Measurements from ENCODE around the gene SCAI. TPM values are rescaled to one million over a fixed set of nuclear protein-coding genes. Genes with fewer than 3 reads are reported as not detected.
"Not testable (repeated sequence)": the region's sequence is repeated elsewhere in the genome, so short reads cannot be mapped to it uniquely, and the experiment has no call there.

The SCAI gene
- 11.3 TPM for total RNA-seq
- 1 to 10 TPM; 1.7 to 4.8 (median 3.7) TPM for polyA plus RNA-seq

DNA sequence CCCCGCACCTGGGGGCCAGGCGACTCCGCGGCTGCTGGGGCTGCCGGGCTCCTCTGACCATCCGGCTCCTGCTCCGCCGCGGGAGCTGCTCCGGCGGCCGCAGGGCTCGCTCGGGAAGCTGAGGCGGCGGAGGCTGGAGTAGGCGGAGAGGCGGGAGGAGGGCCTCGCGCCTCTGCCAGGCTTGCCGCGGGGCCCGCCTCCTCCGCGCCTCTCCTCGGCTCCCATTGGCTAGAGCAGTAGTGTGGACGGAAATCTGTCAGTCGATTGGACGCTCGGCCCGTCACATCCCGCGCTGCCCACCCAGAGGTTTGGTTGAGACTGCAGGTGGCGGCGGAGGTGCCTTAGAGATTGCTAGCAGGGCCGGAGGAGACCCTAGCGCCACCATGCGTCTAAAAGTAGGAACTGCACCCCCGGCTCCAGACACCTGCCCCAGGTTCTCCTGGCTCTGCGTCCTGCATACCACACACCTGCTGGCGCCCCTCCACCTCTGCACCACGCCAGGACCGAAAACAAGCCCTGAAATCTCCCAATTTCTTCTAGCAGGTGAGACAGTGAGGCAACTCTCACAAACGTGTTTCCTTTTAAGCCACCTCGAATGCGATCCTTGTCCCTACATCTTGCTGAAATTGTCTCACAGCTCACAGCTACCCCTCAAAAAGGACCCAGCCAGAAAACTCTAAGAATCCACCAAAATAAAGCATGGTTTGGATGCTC is at the start of gene SCAI:
SCAI (minus strand) TSS at position 152 of the 714 bp plus-strand sequence; CDS start at position 61, 91 bp downstream.
- Mint-ChIP-seq H3K27ac (peak within 1 kb of the TSS; percentile 80 to 95 (median 85)), H3K4me3 (peak within 1 kb of the TSS; percentile 96 to 99 (median 97)), H3K27me3 (no peaks in the 10 kb centered on the region), H3K4me1 (peaks cover 5 to 52% (median 33%) of the 10 kb centered on the region in 4 donors), H3K36me3 (peaks cover 12% of the 10 kb centered on the region), H3K9me3 (no peaks in the 10 kb centered on the region)
- no peaks in the 10 kb centered on the region for H3K27me3 ChIP-seq (ENCODE audit: control insufficient read depth, insufficient read depth, low read length)
- H3K9me3 ChIP-seq (ENCODE audit: control insufficient read depth in 2 of 2, low read length in 2 of 2): no peaks in the 10 kb centered on the region
- DNase-seq (peak; percentile 99), ATAC-seq (ENCODE audit: low read depth in 2 of 2) (peak; percentile 99 to 100)
- H3K36me3 ChIP-seq (ENCODE audit: control insufficient read depth, insufficient read depth, low read length): peaks cover 6% of the 10 kb centered on the region
- H3K27ac ChIP-seq (ENCODE audit: insufficient read depth, low read length, poor library complexity, severe bottlenecking): peak within 1 kb of the TSS; percentile 56
- H3K4me3 ChIP-seq (ENCODE audit: low read depth, low read length): peak within 1 kb of the TSS; percentile 83
- peaks cover 31% of the 10 kb centered on the region for H3K4me1 ChIP-seq (ENCODE audit: control insufficient read depth, insufficient read depth, low read length, poor library complexity, severe bottlenecking)

DNA sequence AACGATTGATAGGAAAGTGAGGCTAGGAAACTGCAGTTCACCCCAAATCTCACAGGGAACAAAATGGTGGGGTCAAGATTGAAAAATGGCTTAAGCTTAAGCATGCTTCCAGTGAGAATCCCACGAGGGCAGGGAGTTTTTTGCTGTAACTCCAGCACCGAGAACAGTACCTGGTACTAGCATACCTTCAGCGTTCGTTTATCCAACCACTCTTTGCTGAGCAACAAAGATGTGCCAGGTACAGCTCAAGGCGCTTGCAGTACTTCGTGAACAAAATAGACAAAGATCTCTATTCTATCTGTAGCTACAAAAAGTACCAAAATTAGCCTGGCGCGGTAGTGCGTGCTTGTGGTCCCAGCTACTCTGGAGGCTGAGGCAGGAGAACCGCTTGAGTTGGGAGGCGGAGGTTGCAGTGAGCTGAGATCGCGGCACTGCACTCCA is 47.1 kb upstream of the SCAI start:
- no peaks in the 10 kb centered on the region for H3K27me3 ChIP-seq (ENCODE audit: control insufficient read depth, insufficient read depth, low read length)

DNA sequence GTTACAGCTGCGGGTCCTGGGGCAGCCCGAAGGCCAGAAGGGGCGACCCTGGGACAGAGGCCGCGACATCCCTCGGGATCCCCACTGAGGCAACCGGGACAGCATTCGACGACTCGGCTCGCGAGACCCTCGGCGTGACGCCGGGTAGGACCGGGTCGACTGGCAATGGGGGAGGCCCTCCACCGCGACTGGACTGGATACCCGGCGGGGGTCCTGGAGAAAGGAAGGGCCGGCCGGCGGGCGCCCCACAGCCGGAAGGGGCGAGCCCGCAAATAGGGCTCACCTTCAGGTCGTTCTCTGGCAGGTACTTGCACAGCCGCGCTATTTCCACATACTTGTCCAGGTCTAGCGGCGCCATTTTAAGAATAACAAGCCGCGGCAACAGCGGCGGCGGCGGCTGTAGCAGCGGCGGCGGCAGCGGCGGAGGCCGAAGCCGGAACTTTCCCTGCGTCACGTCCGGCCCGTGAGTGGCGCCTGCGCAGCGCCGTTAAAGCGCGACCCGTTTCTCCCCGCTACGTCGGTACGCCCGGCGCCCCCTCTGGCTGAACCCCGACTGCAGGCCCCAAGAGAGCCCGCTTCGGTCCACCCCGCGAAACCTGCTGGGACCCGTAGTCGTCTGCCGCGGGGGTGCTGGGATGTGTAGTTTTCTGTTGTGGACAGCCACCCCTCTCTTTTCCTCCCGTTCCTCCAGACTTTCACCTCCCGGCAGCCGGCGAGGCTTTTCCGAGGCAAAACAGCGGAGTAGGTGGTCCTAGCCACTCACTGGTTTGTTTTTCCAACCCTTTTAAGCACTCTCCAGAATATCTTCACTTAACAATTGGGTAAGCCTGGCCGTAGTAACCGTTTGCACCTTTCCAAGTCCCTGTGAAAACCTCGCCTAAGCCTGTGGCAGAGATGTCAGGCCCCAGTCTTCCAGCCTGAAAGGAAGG is 46.3 kb upstream of the SCAI start, which contains the start of gene PPP6C:
PPP6C (minus strand) TSS at position 443 of the 929 bp plus-strand sequence; CDS start at position 358, 85 bp downstream.
- Histone ChIP-seq H3K9me3 (ENCODE audit: control insufficient read depth in 2 of 2, low read length in 2 of 2) (no peaks in the 10 kb centered on the region), H3K36me3 (ENCODE audit: control insufficient read depth, insufficient read depth, low read length) (peaks cover 2% of the 10 kb centered on the region), H3K27me3 (ENCODE audit: control insufficient read depth, insufficient read depth, low read length) (no peaks in the 10 kb centered on the region), H3K4me3 (ENCODE audit: low read depth, low read length) (peak within 1 kb of the TSS; percentile 97), H3K27ac (ENCODE audit: insufficient read depth, low read length, poor library complexity, severe bottlenecking) (peak within 1 kb of the TSS; percentile 93), H3K4me1 (ENCODE audit: control insufficient read depth, insufficient read depth, low read length, poor library complexity, severe bottlenecking) (peaks cover 67% of the 10 kb centered on the region)
- H3K27me3 Mint-ChIP-seq: no peaks in the 10 kb centered on the region
- ATAC-seq (ENCODE audit: low read depth in 2 of 2): peak; percentile 95 to 98
- H3K4me3 Mint-ChIP-seq: peak within 1 kb of the TSS; percentile 94 to 99 (median 98)
- peaks cover 15% of the 10 kb centered on the region for H3K36me3 Mint-ChIP-seq
- H3K9me3 Mint-ChIP-seq: no peaks in the 10 kb centered on the region
- H3K4me1 Mint-ChIP-seq: peaks cover 12 to 83% (median 32%) of the 10 kb centered on the region in 4 donors
- H3K27ac Mint-ChIP-seq: peak within 1 kb of the TSS; percentile 95 to 98 (median 98)
- DNase-seq: peak; percentile 95 to 98 (median 96)

More for the DNA sequence above, 47.1 kb upstream of the SCAI start:
- no peaks in the 10 kb centered on the region for H3K9me3 ChIP-seq (ENCODE audit: control insufficient read depth in 2 of 2, low read length in 2 of 2)
- H3K9me3 Mint-ChIP-seq: no peaks in the 10 kb centered on the region
- peak in 2 of 3 donors; percentile 17 to 51 for DNase-seq
- peak overlapping the region; percentile 97 for H3K4me3 ChIP-seq (ENCODE audit: low read depth, low read length)
- peak overlapping the region; percentile 94 to 99 (median 98) for H3K4me3 Mint-ChIP-seq
- peaks cover 20 to 85% (median 35%) of the 10 kb centered on the region in 4 donors for H3K4me1 Mint-ChIP-seq
- no peaks in the 10 kb centered on the region for H3K27me3 Mint-ChIP-seq
- H3K36me3 Mint-ChIP-seq: peaks cover 12% of the 10 kb centered on the region
- H3K4me1 ChIP-seq (ENCODE audit: control insufficient read depth, insufficient read depth, low read length, poor library complexity, severe bottlenecking): peaks cover 74% of the 10 kb centered on the region
- peak overlapping the region; percentile 93 for H3K27ac ChIP-seq (ENCODE audit: insufficient read depth, low read length, poor library complexity, severe bottlenecking)
- peaks cover 2% of the 10 kb centered on the region for H3K36me3 ChIP-seq (ENCODE audit: control insufficient read depth, insufficient read depth, low read length)
- no peak for ATAC-seq (ENCODE audit: low read depth in 2 of 2)
- peak overlapping the region; percentile 95 to 98 (median 98) for H3K27ac Mint-ChIP-seq

DNA sequence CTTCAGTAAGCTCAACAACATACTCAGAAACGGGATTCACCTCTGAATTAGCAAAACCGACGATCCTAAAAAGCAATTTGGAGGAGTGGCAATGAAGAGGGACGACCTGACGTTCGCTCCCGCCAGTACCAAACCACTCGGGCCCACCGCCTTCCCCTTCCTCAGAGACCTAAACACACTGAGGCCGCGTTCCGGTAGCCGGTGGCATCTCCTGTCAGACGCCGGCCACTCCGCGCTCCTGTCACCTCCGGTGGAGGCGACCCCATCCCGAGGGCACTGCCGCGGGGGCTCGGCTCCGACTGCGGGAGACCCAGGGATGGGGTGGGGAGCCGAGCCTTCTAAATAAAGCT is 45.7 kb upstream of the SCAI start:
- peaks cover 12 to 81% (median 30%) of the 10 kb centered on the region in 4 donors for H3K4me1 Mint-ChIP-seq
- peak overlapping the region in 2 of 3 donors; percentile 95 to 98 for H3K27ac Mint-ChIP-seq
- Histone ChIP-seq H3K27me3 (ENCODE audit: control insufficient read depth, insufficient read depth, low read length) (no peaks in the 10 kb centered on the region), H3K4me1 (ENCODE audit: control insufficient read depth, insufficient read depth, low read length, poor library complexity, severe bottlenecking) (peaks cover 60% of the 10 kb centered on the region), H3K27ac (ENCODE audit: insufficient read depth, low read length, poor library complexity, severe bottlenecking) (peak overlapping the region; percentile 93), H3K9me3 (ENCODE audit: control insufficient read depth in 2 of 2, low read length in 2 of 2) (no peaks in the 10 kb centered on the region), H3K4me3 (ENCODE audit: low read depth, low read length) (peak overlapping the region; percentile 97), H3K36me3 (ENCODE audit: control insufficient read depth, insufficient read depth, low read length) (peaks cover 3% of the 10 kb centered on the region)
- peaks cover 15% of the 10 kb centered on the region for H3K36me3 Mint-ChIP-seq
- no peaks in the 10 kb centered on the region for H3K9me3 Mint-ChIP-seq
- H3K27me3 Mint-ChIP-seq: no peaks in the 10 kb centered on the region
- peak overlapping the region; percentile 94 to 99 (median 98) for H3K4me3 Mint-ChIP-seq
- ATAC-seq (ENCODE audit: low read depth in 2 of 2) (no peak), DNase-seq (peak; percentile 17 to 43 (median 30))

DNA sequence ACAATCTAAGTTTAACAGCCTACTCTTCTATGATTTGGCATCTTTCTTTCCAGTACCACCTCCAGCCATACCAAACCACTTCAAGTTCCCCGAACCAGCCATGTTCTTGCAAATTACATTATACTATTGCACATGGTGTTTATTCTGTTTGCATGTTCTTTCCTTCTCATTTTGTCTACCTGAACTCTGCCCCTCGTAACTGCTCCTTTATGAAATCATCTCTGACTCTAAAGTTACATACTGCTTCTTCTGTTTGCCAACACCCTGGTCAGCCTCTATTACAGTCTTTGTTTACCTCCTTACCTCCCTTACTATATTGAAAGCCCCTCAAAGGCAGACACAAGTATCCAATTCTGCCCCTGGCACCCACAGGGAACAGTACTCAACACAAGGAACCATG is 40.2 kb upstream of the SCAI start:
- no peak for ATAC-seq (ENCODE audit: low read depth in 2 of 2)
- peak overlapping the region; percentile 20 to 56 (median 43) for H3K4me3 Mint-ChIP-seq
- H3K4me3 ChIP-seq (ENCODE audit: low read depth, low read length): no peak overlapping the region
- peaks cover 25% of the 10 kb centered on the region for H3K4me1 ChIP-seq (ENCODE audit: control insufficient read depth, insufficient read depth, low read length, poor library complexity, severe bottlenecking)
- H3K36me3 Mint-ChIP-seq: peaks cover 30% of the 10 kb centered on the region
- H3K27me3 Mint-ChIP-seq: no peaks in the 10 kb centered on the region
- no peak for DNase-seq
- no peaks in the 10 kb centered on the region for H3K9me3 Mint-ChIP-seq
- peak overlapping the region; percentile 1 to 66 (median 34) for H3K27ac Mint-ChIP-seq
- H3K27ac ChIP-seq (ENCODE audit: insufficient read depth, low read length, poor library complexity, severe bottlenecking): no peak overlapping the region
- no peaks in the 10 kb centered on the region for H3K27me3 ChIP-seq (ENCODE audit: control insufficient read depth, insufficient read depth, low read length)
- peaks cover 5% of the 10 kb centered on the region for H3K36me3 ChIP-seq (ENCODE audit: control insufficient read depth, insufficient read depth, low read length)
- H3K9me3 ChIP-seq (ENCODE audit: control insufficient read depth in 2 of 2, low read length in 2 of 2): no peaks in the 10 kb centered on the region
- peaks cover 24 to 84% (median 62%) of the 10 kb centered on the region in 4 donors for H3K4me1 Mint-ChIP-seq

DNA sequence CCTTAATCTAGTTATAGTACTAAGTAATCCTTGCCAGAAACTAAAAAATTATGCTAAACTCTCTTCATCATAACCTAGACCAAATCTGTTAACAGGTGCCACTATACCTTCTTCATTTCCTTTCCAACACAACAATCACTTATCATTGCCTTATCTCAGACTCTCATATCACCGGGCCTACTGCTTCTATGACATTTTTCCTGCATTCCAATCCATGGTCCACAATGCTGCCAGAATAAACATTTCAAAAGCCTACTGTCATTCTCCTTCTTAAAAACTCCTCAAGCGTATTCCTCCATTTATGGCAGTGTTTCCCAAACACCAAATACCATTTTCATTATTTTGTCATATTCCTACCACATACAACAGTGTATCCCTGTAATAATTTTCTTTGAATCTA is 39.7 kb upstream of the SCAI start:
- Histone ChIP-seq H3K27me3 (ENCODE audit: control insufficient read depth, insufficient read depth, low read length) (no peaks in the 10 kb centered on the region), H3K9me3 (ENCODE audit: control insufficient read depth in 2 of 2, low read length in 2 of 2) (no peaks in the 10 kb centered on the region), H3K4me3 (ENCODE audit: low read depth, low read length) (no peak overlapping the region), H3K4me1 (ENCODE audit: control insufficient read depth, insufficient read depth, low read length, poor library complexity, severe bottlenecking) (peaks cover 20% of the 10 kb centered on the region), H3K27ac (ENCODE audit: insufficient read depth, low read length, poor library complexity, severe bottlenecking) (no peak overlapping the region), H3K36me3 (ENCODE audit: control insufficient read depth, insufficient read depth, low read length) (peaks cover 5% of the 10 kb centered on the region)
- Mint-ChIP-seq H3K4me1 (peaks cover 29 to 84% (median 65%) of the 10 kb centered on the region in 4 donors), H3K9me3 (no peaks in the 10 kb centered on the region), H3K27ac (peak overlapping the region in 2 of 3 donors; percentile 1 to 11), H3K36me3 (peaks cover 34% of the 10 kb centered on the region), H3K4me3 (peak overlapping the region in 3 of 4 donors; percentile 36 to 43 (median 43)), H3K27me3 (no peaks in the 10 kb centered on the region)
- ATAC-seq (ENCODE audit: low read depth in 2 of 2): no peak
- DNase-seq: no peak

DNA sequence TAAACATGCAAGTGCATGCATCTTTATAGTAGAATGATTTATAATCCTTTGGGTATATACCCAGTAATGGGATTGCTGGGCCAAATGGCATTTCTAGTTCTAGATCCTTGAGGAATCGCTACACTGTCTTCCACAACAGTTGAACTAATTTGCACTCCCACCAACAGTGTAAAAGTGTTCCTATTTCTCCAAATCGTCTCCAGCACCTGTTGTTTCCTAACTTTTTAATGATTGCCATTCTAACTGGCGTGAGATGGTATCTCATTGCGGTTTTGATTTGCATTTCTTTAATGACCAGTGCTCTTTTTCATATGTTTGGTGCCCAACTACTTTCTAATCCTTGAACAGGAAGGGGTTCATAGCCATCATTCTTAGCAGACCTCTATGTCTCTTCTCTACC is 38.4 kb upstream of the SCAI start:
- not testable (repeated sequence) for H3K9me3 ChIP-seq (ENCODE audit: control insufficient read depth in 2 of 2, low read length in 2 of 2); H3K27ac ChIP-seq (ENCODE audit: insufficient read depth, low read length, poor library complexity, severe bottlenecking); H3K4me1 ChIP-seq (ENCODE audit: control insufficient read depth, insufficient read depth, low read length, poor library complexity, severe bottlenecking); H3K36me3 ChIP-seq (ENCODE audit: control insufficient read depth, insufficient read depth, low read length); H3K4me3 ChIP-seq (ENCODE audit: low read depth, low read length); ATAC-seq (ENCODE audit: low read depth in 2 of 2); DNase-seq; H3K27me3 Mint-ChIP-seq; H3K9me3 Mint-ChIP-seq; H3K27me3 ChIP-seq (ENCODE audit: control insufficient read depth, insufficient read depth, low read length)
- peaks cover 39 to 82% (median 63%) of the 10 kb centered on the region in 4 donors for H3K4me1 Mint-ChIP-seq
- peak overlapping the region in 2 of 3 donors; percentile 10 to 16 for H3K27ac Mint-ChIP-seq
- H3K4me3 Mint-ChIP-seq: peak overlapping the region in 2 of 4 donors; percentile 32 to 43
- H3K36me3 Mint-ChIP-seq: peaks cover 28% of the 10 kb centered on the region
